Amniotic stem cell (primary cell): ENCODE measurements around the gene PPCDC.

ENCODE experiments used
- DNase-seq: peaks from one replicate; lab custom pipeline; 2025; lab: John Stamatoyannopoulos, UW

PPCDC gene

DNA sequence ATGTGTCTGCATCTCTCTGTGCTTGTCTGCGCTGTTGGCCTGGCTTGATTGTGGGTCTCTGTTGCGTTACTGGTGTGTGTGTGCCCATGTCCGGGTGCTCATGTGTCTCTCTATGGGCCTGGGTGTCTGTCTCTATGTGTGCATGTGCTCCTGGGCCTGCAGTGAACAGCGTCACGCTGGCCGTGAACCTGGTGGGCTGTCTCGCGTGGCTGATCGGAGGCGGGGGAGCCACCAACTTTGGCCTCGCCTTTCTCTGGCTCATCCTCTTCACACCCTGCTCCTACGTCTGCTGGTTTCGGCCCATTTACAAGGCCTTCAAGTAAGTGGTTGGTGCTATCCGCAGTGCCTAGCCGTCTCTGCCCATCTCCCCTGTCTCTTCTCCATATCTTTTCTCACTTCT lies 7.0 kb upstream of the PPCDC start:
- DNase-seq: no peak

DNA sequence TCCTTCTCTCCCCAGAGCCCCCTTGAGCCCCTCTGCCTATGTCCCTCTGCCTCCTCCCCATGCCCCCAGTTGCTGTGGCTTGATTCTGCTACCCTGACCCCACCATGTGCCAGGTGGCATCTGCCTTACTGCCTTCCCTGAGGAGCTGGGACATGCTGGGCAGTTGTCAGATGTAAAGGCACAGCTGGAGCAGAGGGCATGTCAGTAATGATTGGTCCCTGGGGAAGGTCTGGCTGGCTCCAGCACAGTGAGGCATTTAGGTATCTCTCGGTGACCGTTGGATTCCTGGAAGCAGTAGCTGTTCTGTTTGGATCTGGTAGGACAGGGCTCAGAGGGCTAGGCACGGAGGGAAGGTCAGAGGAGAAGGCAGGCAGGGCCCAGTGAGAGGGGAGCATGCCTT lies 3.5 kb upstream of the PPCDC start:
- no peak for DNase-seq

DNA sequence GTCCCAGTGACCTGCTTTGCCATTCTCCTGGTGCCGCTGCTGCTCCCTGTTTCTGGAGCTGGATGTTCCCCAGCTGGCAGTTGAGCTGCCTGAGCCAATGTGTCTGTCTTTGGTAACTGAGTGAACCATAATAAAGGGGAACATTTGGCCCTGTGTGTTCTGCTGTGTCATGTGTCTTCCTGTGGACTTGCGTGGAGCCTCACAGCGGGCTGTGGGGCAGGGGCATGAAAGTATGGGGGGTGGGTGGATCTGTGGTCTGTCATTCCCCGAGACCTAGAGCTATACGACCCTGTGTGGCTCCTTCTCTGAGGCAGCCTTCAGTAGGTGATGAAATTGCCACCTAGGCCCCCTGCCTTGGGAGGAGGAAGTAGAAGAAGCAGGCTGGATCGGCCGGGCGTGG lies 2.0 kb upstream of the PPCDC start:
- no peak for DNase-seq

DNA sequence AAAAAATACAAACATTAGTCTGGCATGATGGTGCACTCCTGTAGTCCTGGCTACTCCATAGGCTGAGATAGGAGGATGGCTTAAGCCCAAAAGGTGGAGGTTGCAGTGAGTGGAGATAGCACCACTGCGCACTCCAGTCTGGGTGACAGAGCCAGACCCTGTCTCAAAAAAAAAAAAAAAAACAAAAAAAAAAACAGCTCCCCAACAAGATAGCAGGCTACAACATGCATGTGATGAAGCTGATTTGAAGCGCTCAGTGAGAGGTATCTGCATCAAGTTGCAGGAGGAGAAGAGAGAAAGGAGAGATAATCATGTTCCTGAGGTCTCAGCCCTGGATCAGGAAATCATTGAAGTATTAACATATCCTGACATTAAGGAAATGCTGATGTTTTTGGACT lies 608 bp upstream of the PPCDC start:
- no peak for DNase-seq

DNA sequence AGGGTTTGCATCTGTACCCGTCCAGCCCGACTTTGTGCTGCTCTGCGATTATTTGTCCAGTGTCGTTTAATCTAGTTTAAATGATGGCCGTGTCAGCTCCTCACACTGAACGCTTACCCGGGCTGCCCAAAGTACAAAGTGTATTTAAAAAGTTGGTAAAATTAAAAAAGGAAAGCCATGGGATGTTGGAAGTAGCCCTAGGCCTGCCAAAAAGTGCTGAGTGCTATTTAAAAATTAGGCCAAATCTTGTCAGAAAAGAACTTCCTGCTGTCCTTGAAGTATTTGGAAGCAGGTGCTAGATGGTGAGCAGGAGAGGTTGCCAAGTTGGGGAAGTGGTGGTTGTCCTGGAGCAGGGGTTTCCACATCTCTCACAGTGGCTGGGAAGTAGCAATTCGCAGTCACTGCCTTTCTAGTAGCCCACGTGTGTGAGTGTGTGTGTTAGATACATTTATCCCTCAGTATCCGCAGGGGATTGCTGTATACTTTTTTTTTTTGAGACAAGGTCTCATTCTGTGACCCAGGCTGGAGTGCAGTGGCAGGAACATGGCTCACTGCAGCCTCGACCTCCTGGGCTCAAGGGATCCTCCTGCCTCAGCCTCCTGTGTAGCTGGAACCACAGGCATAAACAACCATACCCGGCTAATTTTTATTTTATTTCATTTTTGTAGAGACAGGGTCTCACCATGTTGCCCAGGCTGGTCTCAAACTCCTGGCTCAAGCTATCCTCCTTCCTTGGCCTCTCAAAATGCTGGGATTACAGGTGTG lies 664 bp downstream of the PPCDC start:
- no peak for DNase-seq

DNA sequence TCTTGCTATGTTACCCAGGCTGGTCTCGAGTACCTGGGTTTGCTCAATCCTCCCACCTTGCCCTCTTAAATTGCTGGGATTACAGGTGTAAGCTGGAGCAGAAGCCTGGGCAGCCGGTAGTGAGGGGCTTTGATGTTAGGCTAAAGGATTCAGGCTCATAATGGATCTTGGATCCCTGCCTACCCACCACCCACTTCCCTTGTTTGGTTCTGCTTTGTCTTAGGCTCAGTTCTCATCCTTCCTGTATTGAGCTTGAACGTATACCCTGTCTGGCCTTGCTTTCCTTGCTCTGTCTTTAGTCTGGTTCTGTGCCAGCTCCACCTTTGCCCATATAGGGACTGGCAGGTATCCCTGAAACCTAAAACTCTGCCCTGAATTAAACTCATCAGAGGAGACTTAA lies 1.7 kb downstream of the PPCDC start:
- DNase-seq: no peak

DNA sequence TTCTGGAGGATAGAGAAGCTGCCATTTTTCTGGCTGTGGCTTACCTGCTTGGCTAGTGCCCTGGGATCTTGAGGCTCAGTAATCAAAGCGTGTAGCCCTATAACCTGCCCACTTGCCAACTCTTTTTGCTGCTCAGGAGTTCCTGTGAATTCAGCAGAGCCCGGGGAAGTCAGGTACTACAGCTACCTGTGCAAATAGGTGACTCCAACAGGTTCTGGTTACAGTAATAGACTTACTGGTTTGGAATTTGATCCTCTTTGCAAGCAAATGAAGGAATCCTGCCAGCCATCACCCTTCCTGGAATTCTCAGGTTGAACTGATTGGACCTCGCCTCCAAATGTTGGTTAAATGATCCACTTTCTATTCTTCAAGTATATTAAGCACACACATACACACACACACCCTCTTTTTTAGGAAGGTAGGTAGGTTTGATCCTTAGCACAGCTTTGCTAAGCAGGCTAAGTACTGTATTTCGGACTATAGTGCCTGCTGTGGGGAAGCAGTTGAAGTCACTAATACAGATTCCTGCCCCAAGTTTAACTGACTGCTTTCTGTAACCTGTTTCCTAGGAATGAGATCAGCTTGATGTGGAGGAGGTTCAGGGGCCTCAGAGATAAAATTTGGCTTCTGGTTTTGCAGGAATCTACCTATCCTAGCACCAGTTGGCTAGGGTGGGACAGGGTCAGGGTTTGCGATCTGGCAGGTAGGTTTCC lies 2.3 kb downstream of the PPCDC start:
- no peak for DNase-seq

DNA sequence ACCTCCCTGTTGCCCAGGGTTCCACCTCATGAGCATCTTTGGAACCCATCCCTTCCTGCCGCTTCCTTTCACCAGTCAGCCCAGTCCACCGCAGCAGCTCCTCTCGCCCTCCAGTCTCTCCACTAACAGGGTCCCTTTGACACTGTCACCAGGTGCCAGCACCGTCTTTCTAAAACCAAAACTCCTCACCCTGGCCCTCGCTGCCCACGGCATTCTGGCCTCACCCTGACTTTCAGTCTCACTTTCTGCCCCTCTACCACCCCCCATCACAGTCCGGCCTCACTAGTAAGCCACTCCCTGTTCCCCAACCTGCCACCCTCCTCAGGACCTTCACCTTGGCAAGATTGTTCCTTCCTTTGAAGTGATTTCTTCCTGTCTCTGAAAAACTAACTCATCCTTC lies 4.2 kb downstream of the PPCDC start:
- DNase-seq: no peak

DNA sequence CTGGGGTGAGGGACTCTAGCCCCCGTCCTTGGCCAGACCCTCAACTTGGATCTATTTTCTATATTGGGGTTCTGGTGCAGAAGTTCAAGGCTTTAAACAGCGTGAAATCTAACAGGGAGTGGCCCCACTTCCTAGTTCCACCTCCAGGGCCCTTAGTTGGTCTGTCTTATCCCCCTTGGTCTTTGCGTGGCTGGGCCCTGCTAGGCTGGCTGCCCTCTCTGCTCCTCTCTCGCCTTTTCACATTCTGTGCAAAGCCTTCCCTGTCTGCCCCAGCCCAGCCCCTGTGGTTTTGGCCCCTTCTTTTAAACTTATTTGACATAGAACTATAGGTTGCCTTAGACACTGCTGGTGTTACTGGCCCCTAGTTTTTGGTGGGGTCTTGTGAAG lies 5.6 kb downstream of the PPCDC start:
- DNase-seq: no peak

DNA sequence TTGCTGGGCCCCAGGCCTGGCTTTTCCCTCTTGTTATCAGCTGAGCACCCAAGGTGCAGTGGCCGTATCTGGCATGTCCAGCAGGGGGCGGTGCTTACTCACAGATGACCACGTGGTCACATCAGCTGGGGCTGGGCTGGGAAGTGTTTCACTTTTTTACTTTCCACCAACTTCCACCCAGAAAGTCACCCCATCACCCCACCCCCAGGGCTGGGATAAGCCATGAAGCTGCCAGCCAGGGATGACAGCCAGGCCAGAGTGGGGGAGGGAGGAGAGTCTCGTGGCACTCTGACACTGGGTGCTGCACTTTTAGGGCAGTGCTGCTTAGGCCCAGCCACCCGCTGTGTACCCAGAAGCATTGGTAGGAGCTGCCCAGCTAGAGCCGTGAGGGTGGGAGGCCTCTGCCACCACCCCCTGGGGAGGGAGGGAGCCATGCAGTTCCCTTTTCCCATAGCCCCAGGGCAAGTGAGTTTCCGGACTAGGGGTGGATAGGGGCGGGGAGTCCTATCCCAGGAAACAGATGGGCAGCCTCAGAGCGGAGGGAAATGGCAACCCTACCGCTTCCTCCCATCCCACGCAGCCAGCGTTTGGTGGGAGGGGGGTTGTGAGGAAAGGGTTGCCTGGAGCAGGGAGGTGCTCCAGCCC lies 6.1 kb downstream of the PPCDC start:
- peak; percentile 81 for DNase-seq

DNA sequence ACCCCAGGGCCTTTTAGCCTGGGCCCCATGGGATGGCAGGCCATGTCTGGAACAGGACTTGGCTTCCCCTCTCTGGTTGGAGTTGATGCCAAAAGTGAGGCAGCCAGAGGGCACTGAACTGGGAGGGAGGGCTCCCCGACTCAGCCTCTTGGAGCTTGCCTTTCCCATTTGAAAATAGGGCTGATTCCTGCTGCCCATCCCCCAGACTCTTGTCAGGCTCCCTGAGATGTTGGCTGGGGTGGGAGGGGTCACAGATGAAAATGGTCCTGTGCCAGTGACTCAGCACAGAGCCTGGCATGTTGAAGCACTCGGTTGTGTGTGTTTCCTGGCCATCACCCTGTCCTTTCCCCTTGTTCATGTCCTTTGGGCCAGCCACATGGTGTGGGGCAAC lies 6.6 kb downstream of the PPCDC start:
- no peak for DNase-seq

DNA sequence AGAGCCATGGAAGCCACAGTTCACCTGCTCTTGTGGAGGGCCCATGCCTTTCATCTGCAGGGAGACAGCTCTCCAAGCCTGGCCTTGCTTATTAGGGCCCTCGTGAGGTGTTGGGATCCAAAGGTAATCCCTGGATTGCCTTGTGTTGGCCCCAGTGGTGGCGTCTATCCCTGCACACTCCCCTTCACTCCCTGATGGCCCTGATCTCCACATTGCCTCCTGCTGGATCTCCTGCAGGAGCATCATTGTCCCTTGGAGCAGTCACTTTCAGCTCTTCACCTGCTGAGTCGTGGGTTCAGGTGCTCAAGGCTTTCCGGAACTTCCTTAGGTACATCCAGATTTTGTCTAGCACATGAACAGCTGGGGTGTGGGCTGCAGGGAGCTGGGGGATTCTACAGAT lies 7.0 kb downstream of the PPCDC start:
- DNase-seq: no peak

DNA sequence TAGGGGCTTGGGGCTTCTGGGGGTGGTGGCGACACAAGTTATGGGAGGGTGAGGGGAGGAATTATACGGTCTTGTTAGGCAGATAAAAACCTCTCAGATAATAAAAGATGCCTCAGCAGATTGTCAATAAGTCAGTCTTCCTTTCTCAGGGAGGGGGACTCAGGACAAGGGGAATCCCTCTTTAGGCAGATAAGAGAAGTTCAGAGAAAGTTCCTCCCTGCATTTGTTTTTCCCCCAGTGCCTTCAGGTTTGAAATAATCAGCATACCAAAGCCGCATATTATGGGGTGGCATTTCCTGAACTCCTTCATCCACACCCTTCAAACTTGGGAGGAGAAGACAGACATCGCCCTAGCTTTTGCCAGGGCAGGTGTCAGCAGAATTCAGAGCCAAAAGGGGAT lies 8.5 kb downstream of the PPCDC start:
- no peak for DNase-seq

DNA sequence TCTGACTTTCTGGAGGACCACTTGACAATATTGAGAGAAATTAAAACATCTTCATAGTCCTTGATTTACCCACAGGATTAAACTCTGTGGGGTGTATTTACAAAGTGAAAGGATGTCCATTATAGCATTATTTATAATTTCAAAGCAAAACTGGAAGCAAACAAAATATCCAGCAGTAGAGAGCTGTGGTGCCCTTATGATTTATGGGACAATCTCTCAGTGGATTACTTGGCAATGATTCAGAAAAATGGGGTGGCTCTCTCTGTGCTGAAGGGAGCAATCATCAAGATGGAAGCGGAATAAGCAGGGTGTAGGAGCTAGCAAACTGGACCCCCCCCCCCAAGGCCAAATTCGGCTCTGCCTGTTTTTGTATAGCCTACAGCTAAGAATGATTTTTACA lies 9.0 kb downstream of the PPCDC start:
- no peak for DNase-seq

DNA sequence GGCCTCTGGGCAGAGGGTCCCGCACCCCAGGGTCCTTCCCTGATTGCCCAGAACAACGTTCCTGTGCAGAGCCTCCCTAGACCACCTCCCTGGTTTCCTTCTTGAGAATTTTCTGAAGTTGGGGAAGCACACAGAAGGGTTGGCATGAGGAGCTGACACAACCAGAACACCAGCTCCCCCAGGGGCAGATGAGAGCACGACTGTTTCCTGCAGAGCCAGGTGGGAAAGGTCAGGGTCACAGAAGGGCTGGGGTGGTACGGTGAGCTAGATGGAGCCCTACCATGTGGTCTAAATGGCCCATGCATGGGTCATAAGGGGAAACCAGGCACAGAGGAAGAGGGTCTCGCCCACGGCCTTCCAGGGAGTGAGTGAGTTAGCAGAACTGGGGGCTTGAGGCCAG lies 10.4 kb downstream of the PPCDC start:
- DNase-seq: no peak

DNA sequence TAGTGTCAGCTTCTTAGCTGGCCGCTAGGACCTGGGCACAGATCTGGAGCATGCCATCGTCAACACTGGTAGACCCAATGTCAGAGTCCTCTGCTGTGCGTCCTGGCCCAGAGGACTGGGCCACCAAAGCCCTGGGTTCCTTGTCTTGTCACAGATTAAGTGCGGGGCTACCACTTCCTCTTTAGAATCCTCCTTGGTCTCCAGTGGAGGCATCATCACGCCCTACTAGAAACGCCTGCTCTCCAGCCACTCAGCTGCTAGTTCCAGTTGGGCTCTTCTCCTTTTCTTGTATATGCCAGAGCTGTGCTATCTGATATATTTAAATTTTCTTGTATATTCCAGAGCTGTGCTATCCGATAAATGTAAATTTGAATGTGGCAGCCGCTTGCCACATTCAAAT lies 11.2 kb downstream of the PPCDC start:
- no peak for DNase-seq

DNA sequence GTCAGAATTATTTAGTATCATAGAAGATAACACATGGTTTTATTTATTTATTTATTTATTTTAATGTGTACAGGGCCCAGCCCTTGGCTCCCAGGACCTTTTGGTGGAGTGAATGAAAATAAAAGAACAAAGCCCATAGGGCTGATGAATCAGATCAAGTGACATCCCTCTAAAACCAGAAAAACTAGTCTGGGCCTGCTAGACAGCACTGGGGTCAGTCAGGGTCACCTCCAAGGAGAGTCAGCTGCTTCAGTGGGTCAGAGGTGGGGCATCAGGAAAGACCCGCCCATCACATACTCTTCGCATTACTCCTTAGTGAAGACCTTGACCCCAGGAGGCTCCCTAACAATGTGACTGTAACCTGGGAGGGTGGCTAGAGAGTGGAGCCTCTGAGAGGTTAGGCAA lies 12.8 kb downstream of the PPCDC start:
- no peak for DNase-seq

DNA sequence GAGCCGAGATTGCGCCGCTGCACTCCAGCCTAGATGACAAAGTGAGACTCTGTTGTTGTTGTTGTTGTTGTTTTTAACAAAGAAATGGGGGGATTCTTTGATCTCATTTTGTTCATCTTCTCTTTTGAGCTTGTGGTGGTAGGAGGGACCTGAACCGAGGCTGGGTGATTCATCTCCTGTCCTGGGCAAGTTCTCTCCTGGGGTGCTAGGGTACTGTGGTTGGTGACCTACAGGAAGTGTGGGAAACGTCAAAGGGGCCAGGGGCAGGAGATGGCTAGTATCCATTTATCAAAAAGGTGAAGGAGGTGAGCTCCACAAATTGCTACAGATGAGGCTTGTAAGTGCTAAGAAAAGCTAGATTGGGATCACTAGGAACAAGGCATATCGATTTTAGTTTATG lies 14.3 kb downstream of the PPCDC start:
- no peak for DNase-seq

DNA sequence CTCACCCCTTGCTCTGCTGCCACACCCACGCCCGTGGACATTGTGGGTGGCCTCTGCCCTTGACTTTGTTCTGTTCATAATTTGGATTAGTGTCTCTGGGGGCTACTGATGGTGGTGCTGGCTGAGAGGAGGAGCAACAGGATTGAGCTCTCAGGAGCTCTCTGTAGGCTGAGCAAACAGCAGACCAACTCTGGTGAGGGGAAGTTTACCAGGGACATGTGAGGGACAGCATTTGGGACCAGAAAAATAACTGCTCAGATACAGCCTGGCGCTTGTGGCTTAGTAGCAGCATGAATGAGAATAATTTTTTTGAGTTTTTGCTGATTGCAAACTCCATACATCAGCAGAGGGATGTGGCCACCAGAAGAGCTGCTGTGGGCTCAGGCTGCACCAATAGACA lies 14.8 kb downstream of the PPCDC start:
- DNase-seq: no peak

DNA sequence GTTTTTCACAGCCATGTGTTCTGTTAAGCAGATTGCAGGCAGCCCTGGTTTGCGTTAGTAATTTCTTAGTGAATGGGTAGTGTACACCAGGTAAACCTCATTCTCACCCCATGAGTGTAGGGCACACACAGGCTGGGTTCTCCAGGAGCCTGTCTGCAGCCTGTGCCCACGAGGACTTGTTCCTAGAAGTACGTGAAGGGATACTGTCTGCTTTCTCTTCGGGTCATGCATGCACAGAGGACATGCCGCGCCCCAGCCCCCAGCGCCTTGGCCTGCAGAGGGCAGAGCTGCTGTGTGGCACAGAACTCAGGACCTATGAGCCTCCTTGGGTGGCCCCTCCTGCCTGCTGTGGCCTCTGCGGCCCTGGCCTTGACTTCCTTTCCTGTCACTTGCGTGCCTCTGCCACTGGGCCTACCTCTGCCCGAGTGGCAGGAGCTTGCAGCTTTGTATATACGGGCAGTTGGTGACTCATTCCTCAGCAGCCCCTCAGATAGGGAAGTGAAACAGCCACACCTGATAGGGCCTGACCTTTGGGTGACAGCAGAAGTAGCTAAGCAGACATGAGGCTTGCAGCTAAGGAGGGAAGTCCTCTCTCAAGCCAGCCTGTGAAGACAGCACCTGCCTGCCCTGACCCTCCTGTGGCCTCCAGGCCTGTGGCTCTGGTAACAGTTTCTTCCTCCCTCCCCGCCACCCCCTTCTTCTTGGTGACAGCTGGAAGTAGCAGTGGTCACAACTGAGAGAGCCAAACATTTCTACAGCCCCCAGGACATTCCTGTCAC lies 19.5 kb downstream of the PPCDC start:
- no peak for DNase-seq

DNA sequence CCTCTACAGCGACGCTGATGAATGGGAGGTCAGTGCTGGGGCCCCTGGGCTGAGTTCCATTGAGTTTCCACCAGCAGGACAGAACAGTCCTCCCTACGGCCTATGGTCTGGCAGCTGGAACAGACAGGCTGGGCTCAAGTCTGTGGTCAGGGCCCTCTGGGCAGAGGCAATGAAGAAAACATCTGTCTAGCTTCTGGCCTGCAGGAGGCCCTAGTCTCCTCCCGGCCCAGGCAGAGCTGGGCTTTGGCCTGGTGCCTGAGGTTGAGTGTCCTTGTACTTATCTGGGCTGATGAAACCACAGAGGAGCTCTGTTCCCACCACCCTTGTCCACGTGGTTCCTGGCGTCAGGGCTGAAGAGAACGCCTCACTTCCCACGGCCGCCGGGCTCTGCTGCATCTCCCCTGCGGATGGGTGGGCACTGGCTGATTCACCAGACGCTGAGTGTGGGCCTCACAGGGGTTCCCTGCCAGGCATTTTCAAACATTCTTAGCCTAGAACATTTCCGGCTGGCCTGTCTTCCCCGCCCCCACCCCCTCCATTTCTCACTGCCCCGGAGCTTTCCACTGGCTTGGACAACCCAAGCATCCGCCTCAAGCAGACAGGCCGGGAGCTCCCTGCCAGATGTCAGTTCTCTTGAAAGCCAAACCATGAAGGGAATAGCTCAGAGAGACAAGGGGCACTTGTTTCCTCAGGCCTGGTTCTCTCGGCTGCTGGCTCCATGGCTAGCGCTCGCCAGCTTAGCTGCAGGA lies 20.3 kb downstream of the PPCDC start:
- DNase-seq: peak; percentile 89
